SK-N-SH treated with all-trans-retinoic acid at 6 μM for 48 hours (cell line): Measurements from ENCODE around the gene ARHGAP8.

ENCODE experiments used
- ATAC-seq: fragments of 200-7000 bp; cut with Tn5 transposase; 3 replicates; pipeline ENCODE4 v1.9.1; 2020; ENCODE audit warnings: mild to moderate bottlenecking, moderate library complexity
- ARNTL ChIP-seq: fragments of 450-650 bp; formaldehyde crosslinking; IDR thresholded peaks from 2 replicates; pipeline ENCODE4 v1.5.0; 2020; ENCODE audit warnings: low read depth, mild to moderate bottlenecking, moderate library complexity, borderline replicate concordance
- BACH2 ChIP-seq: fragments of 250-450 bp; sonication (Bioruptor Pico); IDR thresholded peaks from 2 replicates; pipeline ENCODE4 v1.9.0; 2021; ENCODE audit warnings: mild to moderate bottlenecking, borderline replicate concordance
- CREB5 ChIP-seq: fragments of 250-450 bp; sonication (Bioruptor Pico); IDR thresholded peaks from 2 replicates; pipeline ENCODE4 v1.5.1; 2020; ENCODE audit warnings: low read depth, mild to moderate bottlenecking, moderate library complexity
- CSDC2 ChIP-seq: fragments of 250-450 bp; sonication (Bioruptor Pico); IDR thresholded peaks from 2 replicates; pipeline ENCODE4 v1.5.0; 2020; ENCODE audit warnings: mild to moderate bottlenecking, moderate library complexity
- CSRNP3 ChIP-seq: fragments of 250-450 bp; sonication (Bioruptor Pico); IDR thresholded peaks from 2 replicates; pipeline ENCODE4 v1.5.1; 2021; ENCODE audit warnings: mild to moderate bottlenecking, moderate library complexity
- ESRRG ChIP-seq: fragments of 250-450 bp; sonication (Bioruptor Pico); IDR thresholded peaks from 2 replicates; pipeline ENCODE4 v1.6.1; 2021; ENCODE audit warnings: mild to moderate bottlenecking
- GLIS3 ChIP-seq: fragments of 250-450 bp; sonication (Bioruptor Pico); IDR thresholded peaks from 2 replicates; pipeline ENCODE4 v1.5.0; 2020; ENCODE audit warnings: mild to moderate bottlenecking, moderate library complexity
- ISL1 ChIP-seq: fragments of 250-450 bp; sonication (Bioruptor Pico); IDR thresholded peaks from 2 replicates; pipeline ENCODE4 v2.1.2; 2022; ENCODE audit warnings: mild to moderate bottlenecking, moderate library complexity
- PPARA ChIP-seq: fragments of 250-450 bp; sonication (Bioruptor Pico); IDR thresholded peaks from 2 replicates; pipeline ENCODE4 v1.5.0; 2020; ENCODE audit warnings: mild to moderate bottlenecking, borderline replicate concordance
- RARB ChIP-seq: fragments of 250-450 bp; sonication (Bioruptor Pico); IDR thresholded peaks from 2 replicates; pipeline ENCODE4 v1.8.0; 2021; ENCODE audit warnings: mild to moderate bottlenecking, moderate library complexity
- SNAI2 ChIP-seq: fragments of 250-450 bp; sonication (Bioruptor Pico); IDR thresholded peaks from 2 replicates; pipeline ENCODE4 v1.5.0; 2020; ENCODE audit warnings: mild to moderate bottlenecking, moderate library complexity
- TOX ChIP-seq: fragments of 250-450 bp; sonication (Bioruptor Pico); IDR thresholded peaks from 2 replicates; pipeline ENCODE4 v1.8.0; 2021; ENCODE audit warnings: mild to moderate bottlenecking, moderate library complexity, borderline replicate concordance
- TSHZ2 ChIP-seq: fragments of 250-450 bp; sonication (Bioruptor Pico); IDR thresholded peaks from 2 replicates; pipeline ENCODE4 v1.5.0; 2020; ENCODE audit warnings: mild to moderate bottlenecking, moderate library complexity
- ZC3H10 ChIP-seq: fragments of 250-450 bp; sonication (Bioruptor Pico); IDR thresholded peaks from 2 replicates; pipeline ENCODE4 v1.5.1; 2021; ENCODE audit warnings: mild to moderate bottlenecking, moderate library complexity
- ZFP3 ChIP-seq: fragments of 250-450 bp; sonication (Bioruptor Pico); IDR thresholded peaks from 2 replicates; pipeline ENCODE4 v1.5.0; 2020; ENCODE audit warnings: mild to moderate bottlenecking, moderate library complexity
- ZNF565 ChIP-seq: fragments of 450-650 bp; formaldehyde crosslinking; conservative IDR thresholded peaks from 2 replicates; pipeline ENCODE4 v1.5.0; 2020; ENCODE audit warnings: low read depth, mild to moderate bottlenecking, moderate library complexity
- ZNF70 ChIP-seq: fragments of 450-650 bp; formaldehyde crosslinking; IDR thresholded peaks from 2 replicates; pipeline ENCODE4 v1.5.0; 2020; ENCODE audit warnings: mild to moderate bottlenecking, moderate library complexity
- ZNF8 ChIP-seq: fragments of 450-650 bp; formaldehyde crosslinking; IDR thresholded peaks from 2 replicates; pipeline ENCODE4 v1.5.0; 2020; ENCODE audit warnings: mild to moderate bottlenecking, moderate library complexity

ARHGAP8 gene

GRCh38 chr22:44821741-44822475 is 69.5 kb downstream of the ARHGAP8 start:
- TF ChIP-seq ZFP3 (CRISPR knock-in tag) (no peak), ARNTL (CRISPR knock-in tag) (no peak), ESRRG (CRISPR knock-in tag) (no peak), CSDC2 (no peak), ISL1 (CRISPR knock-in tag) (no peak), BACH2 (CRISPR knock-in tag) (no peak), RARB (no peak), ZC3H10 (CRISPR knock-in tag) (no peak), TSHZ2 (no peak)
- no peak for ATAC-seq

GRCh38 chr22:44822534-44822933 is 70.2 kb downstream of the ARHGAP8 start:
- ATAC-seq, result no peak
- TF ChIP-seq PPARA, result no peak
- TF ChIP-seq TOX (CRISPR knock-in tag), result no peak
- no peak for TF ChIP-seq CSDC2
- TF ChIP-seq, all 23 proteins: peak for 0

GRCh38 chr22:44823396-44823795 is 71.0 kb downstream of the ARHGAP8 start:
- no peak for TF ChIP-seq ZNF565 (CRISPR knock-in tag)
- TF ChIP-seq PPARA, result no peak
- TF ChIP-seq ESRRG (CRISPR knock-in tag), result no peak
- TF ChIP-seq ZNF70 (CRISPR knock-in tag), result no peak
- no peak for TF ChIP-seq ZFP3 (CRISPR knock-in tag)
- TF ChIP-seq TOX (CRISPR knock-in tag), result no peak
- TF ChIP-seq ZNF8 (CRISPR knock-in tag), result no peak
- TF ChIP-seq TSHZ2, result no peak
- TF ChIP-seq ISL1 (CRISPR knock-in tag), result no peak
- TF ChIP-seq SNAI2 (CRISPR knock-in tag), result no peak
- ATAC-seq, result no peak

GRCh38 chr22:44823806-44824205 is 71.4 kb downstream of the ARHGAP8 start:
- ATAC-seq, result no peak
- TF ChIP-seq CSRNP3 (CRISPR knock-in tag) (no peak), GLIS3 (CRISPR knock-in tag) (no peak), SNAI2 (CRISPR knock-in tag) (no peak), CREB5 (CRISPR knock-in tag) (no peak), RARB (no peak), ZNF70 (CRISPR knock-in tag) (no peak), PPARA (no peak), TOX (CRISPR knock-in tag) (no peak), ZFP3 (CRISPR knock-in tag) (no peak), TSHZ2 (no peak), ARNTL (CRISPR knock-in tag) (no peak)
